ENCODE results near the gene LNP1. TPM values are rescaled to one million over a fixed set of nuclear protein-coding genes. Genes with fewer than 3 reads are reported as not detected.

LNP1 gene
- total and polyA plus RNA-seq, 2 donors from 2014 or later: 1.7 to 4.4 TPM

DNA sequence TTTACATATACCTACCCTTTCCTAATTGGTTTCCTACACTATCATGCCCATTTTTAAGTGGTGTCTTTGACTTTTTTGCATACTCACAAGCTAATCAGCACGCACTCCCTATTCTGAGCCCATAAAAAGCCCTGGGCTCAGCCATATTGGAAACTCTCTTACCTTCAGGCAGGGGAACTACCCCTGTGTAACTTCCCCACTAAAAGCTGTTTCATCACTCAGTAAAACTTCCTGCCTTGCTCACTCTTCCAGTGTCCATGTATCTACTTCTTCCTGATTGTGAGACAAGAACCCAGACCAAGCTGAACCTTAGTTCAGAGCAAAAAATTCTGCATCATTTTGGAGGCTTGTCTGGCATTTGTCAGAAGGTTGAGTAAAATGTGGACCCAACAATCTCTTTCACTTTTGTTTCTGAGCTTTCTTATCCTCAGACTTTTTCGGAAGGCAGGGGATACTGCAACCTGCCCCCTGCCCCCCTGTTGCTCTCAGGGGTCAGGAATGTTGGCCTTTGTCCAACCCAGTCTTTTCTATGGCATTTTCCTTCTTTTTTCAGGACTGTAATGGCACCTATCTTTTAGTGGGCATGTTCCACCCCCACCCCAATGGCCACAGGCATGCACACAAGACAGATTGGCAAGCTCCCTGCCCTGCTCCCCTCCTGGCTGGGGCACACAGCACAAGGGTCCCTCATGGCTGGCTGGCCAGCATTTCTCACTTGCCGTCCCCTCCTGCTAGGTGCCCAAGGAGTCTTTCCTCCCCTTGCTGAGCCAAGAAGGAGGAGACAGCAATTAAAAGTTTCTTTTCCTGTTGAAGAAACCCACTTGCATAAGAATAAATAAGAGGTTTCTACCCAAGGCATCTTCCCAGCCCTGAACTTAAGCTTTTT is 64.8 kb downstream of the LNP1 start:
- intact Hi-C loops (cut with DNase I): loop anchor here (10.0 kb wide), 1 partner anchor 119 kb away; no protein-coding TSS in a partner anchor
- no peak for TF ChIP-seq CTCF (IDR thresholded peaks at IDR 0.05; ENCODE audit: borderline replicate concordance, extremely low read depth, insufficient read depth)
- Histone ChIP-seq H3K36me3 (ENCODE audit: control insufficient read depth in 2 of 3, insufficient read depth in 3 of 3, low read length in 3 of 3) (no peaks in the 10 kb centered on the region), H3K27me3 (ENCODE audit: control insufficient read depth, insufficient read depth, low read length) (no peaks in the 10 kb centered on the region), H3K9me3 (ENCODE audit: control insufficient read depth in 2 of 3, insufficient read depth in 1 of 3, low read length in 3 of 3) (peaks cover 0 to 6% (median 2%) of the 10 kb centered on the region in 3 donors), H3K9ac (ENCODE audit: low read length in 3 of 3) (no peak overlapping the region), H3K4me3 (ENCODE audit: low read length in 3 of 3) (no peak overlapping the region), H3K27ac (ENCODE audit: low read depth in 2 of 2, low read length in 2 of 2) (no peak overlapping the region), H3K4me1 (ENCODE audit: control insufficient read depth in 2 of 3, insufficient read depth in 2 of 3, low read depth in 1 of 3, low read length in 3 of 3) (peaks cover 0 to 2% (median 0%) of the 10 kb centered on the region in 3 donors)
- no peak for FAIRE-seq
- DNase-seq: peak in 1 of 5 donors; percentile 61

DNA sequence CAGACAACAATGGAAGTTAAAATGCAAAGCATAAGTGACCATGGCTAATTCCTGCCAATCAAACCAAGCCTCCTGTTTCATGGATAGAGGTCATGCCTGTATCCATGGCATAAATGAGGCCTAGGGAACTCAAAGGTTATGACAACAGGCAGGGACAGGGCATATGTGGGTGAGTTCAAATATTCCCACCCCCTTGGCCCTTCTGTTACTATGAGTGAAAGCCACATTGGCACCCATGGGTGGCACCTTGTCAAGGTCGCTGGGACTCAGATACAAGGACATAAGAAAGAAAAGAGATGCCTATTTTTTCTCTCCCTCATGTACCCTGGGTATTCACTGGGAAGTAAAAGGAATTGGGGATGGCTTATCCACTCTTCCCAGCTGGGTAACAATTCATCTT is 65.8 kb downstream of the LNP1 start:
- FAIRE-seq (no peak), DNase-seq (no peak)
- peaks cover 0 to 2% (median 0%) of the 10 kb centered on the region in 3 donors for H3K4me1 ChIP-seq (ENCODE audit: control insufficient read depth in 2 of 3, insufficient read depth in 2 of 3, low read depth in 1 of 3, low read length in 3 of 3)
- peaks cover 0 to 6% (median 2%) of the 10 kb centered on the region in 3 donors for H3K9me3 ChIP-seq (ENCODE audit: control insufficient read depth in 2 of 3, insufficient read depth in 1 of 3, low read length in 3 of 3)
- no peak overlapping the region for H3K4me3 ChIP-seq (ENCODE audit: low read length in 3 of 3)
- no peak overlapping the region for H3K9ac ChIP-seq (ENCODE audit: low read length in 3 of 3)
- no peak overlapping the region for H3K27ac ChIP-seq (ENCODE audit: low read depth in 2 of 2, low read length in 2 of 2)
- no peaks in the 10 kb centered on the region for H3K36me3 ChIP-seq (ENCODE audit: control insufficient read depth in 2 of 3, insufficient read depth in 3 of 3, low read length in 3 of 3)
- intact Hi-C loops (cut with DNase I): loop anchor here (10.0 kb wide), 1 partner anchor 118 kb away; no protein-coding TSS in a partner anchor
- TF ChIP-seq CTCF (IDR thresholded peaks at IDR 0.05; ENCODE audit: borderline replicate concordance, extremely low read depth, insufficient read depth): no peak
- no peaks in the 10 kb centered on the region for H3K27me3 ChIP-seq (ENCODE audit: control insufficient read depth, insufficient read depth, low read length)

- Histone ChIP-seq H3K27me3 (ENCODE audit: control insufficient read depth, insufficient read depth, low read length) (no peaks in the 10 kb centered on the region), H3K4me3 (ENCODE audit: low read length in 3 of 3) (no peak overlapping the region), H3K9ac (ENCODE audit: low read length in 3 of 3) (no peak overlapping the region), H3K9me3 (ENCODE audit: control insufficient read depth in 2 of 3, insufficient read depth in 1 of 3, low read length in 3 of 3) (peaks cover 0 to 6% (median 2%) of the 10 kb centered on the region in 3 donors), H3K4me1 (ENCODE audit: control insufficient read depth in 2 of 3, insufficient read depth in 2 of 3, low read depth in 1 of 3, low read length in 3 of 3) (peaks cover 0 to 2% (median 0%) of the 10 kb centered on the region in 3 donors), H3K27ac (ENCODE audit: low read depth in 2 of 2, low read length in 2 of 2) (no peak overlapping the region), H3K36me3 (ENCODE audit: control insufficient read depth in 2 of 3, insufficient read depth in 3 of 3, low read length in 3 of 3) (no peaks in the 10 kb centered on the region)
- FAIRE-seq (no peak), DNase-seq (no peak)
- no peak for TF ChIP-seq CTCF (IDR thresholded peaks at IDR 0.05; ENCODE audit: borderline replicate concordance, extremely low read depth, insufficient read depth)
- intact Hi-C loops (cut with DNase I): loop anchor here (10.0 kb wide), 1 partner anchor 116 kb away; no protein-coding TSS in a partner anchor
Observed at GRCh38 chr3:100468676-100469075, 67.3 kb downstream of the LNP1 start.

Data from kidney (tissue), 14 donors.